Measurements from ENCODE around the gene CPN2.
A peak's percentile ranks its signal among the peaks of the same experiment; 100 is the strongest.

Gene CPN2

DNA sequence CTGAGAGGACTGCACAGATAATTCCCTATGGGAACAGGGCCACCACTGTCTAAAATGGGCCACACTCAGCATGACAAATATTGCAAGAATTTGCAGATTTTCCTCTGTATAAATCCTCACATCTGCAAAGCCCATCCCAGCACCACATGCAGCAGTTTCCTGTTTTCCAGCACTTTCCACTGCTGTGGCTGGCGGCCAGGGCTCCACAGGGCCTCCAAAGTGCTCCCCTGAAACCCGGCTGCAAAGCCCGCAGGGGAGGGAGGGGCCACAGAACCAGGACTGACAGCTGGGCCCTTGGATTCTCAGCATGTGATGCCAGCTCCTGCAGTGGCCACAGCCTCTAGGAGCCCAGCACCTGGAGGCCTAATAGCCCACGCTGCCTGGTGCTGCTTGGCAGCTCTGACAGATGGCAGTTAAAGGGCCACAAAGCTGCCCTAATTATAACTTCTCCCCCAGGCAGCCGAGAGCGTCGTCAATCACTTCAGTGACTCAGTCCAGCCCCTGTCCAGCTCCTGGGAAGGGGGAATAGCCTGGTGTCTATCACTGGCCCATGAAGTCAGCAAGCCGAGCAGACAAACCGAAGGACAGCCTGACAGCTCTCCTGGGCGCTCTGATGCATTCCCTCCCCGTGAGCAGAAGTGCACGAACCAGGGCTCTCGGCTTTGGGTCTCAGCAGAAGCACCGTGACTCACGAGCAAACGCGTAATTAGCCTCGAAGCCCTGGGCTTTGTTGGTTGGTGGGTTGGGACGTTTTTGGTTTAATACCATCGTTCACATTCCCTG, 13.7 kb upstream of the CPN2 start:
- DNase-seq (ENCODE audit: insufficient read length, low spot score) (no peak), FAIRE-seq (no peak)

DNA sequence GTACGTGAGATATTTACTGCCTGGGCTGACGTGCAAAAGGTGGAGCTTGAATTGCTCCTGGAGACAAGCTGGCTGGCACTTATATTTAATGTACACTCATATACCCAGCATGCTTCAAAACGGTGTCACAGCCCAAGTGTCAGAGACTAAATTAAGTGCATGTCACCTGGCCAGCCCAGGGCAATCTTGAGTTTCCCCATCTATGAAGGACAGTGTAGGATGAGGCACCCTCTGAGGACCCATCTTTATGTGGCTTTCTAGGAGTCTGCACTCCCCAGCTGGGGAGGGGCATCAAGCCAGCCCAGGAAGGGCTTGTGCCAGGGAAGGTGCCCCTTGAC, 13.2 kb upstream of the CPN2 start:
- no peak for DNase-seq (ENCODE audit: insufficient read length, low spot score)
- FAIRE-seq, result no peak
- TF ChIP-seq TAF1 (IDR thresholded peaks at IDR 0.05; ENCODE audit: low read depth, low read length) (no peak), POU2F2 (IDR thresholded peaks at IDR 0.05; ENCODE audit: low read depth, low read length) (no peak), POLR2A (IDR thresholded peaks at IDR 0.05; ENCODE audit: low read depth, low read length) (no peak)

More for the DNA sequence above, 13.7 kb upstream of the CPN2 start:
- no peak for TF ChIP-seq POLR2A (IDR thresholded peaks at IDR 0.05; ENCODE audit: low read depth, low read length)
- TF ChIP-seq POU2F2 (IDR thresholded peaks at IDR 0.05; ENCODE audit: low read depth, low read length), result no peak
- TF ChIP-seq PAX5 (IDR thresholded peaks at IDR 0.05; ENCODE audit: insufficient read depth, low read length, severe bottlenecking), result no peak
- TF ChIP-seq POLR2AphosphoS5 (IDR thresholded peaks at IDR 0.05; ENCODE audit: low read depth, low read length), result no peak
- no peak for TF ChIP-seq TAF1 (IDR thresholded peaks at IDR 0.05; ENCODE audit: low read depth, low read length)
- TF ChIP-seq SPI1 (IDR thresholded peaks at IDR 0.05; ENCODE audit: low read depth, low read length), result no peak

DNA sequence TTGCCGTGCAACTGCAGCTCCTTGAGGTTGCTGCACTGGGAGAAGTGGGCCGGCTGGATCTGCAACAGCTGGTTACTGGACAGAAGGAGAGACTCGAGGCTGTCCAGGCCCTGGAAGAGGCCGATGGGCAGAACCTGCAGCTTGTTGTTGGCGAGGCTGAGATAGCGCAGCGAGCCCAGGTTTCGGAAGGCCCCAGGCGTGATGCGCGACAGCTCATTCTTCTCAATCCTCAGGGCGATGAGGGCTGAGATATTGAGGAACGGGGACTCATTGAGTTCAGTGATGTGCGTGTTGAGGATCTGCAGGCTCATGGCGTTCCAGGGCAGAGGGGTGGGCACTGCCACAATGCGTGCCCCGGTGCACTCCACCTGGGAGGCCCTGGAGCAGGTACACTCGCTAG, 9.4 kb upstream of the CPN2 start:
- no peak for DNase-seq (ENCODE audit: insufficient read length, low spot score)
- no peak for FAIRE-seq
- TF ChIP-seq POLR2A (IDR thresholded peaks at IDR 0.05; ENCODE audit: low read depth, low read length) (no peak), PAX5 (IDR thresholded peaks at IDR 0.05; ENCODE audit: insufficient read depth, low read length, severe bottlenecking) (no peak), POU2F2 (IDR thresholded peaks at IDR 0.05; ENCODE audit: low read depth, low read length) (no peak), TAF1 (IDR thresholded peaks at IDR 0.05; ENCODE audit: low read depth, low read length) (no peak)

DNA sequence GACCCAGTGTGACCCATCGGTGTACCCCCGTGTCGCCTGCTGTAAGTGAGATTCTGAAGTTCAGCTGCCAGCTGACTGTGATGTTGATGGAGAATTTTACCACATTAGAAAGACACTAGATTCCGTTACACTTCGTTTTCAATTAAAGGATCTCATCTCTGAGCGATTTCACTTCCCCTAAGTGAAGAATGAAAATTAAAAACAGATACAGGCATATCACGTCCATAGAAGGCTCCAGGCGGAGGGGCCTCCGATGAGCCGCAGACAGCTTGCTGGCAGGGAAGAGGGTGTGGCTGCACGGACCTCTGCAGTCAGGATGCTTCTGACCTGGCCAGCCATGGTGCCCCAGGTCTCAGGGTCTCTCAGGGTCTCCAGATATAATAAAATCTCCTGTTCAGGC, 6.6 kb upstream of the CPN2 start:
- DNase-seq (ENCODE audit: insufficient read length, low spot score) (no peak), FAIRE-seq (no peak)
- TF ChIP-seq SPI1 (IDR thresholded peaks at IDR 0.05; ENCODE audit: low read depth, low read length), result no peak
- TF ChIP-seq PAX5 (IDR thresholded peaks at IDR 0.05; ENCODE audit: insufficient read depth, low read length, severe bottlenecking), result no peak
- no peak for TF ChIP-seq POLR2AphosphoS5 (IDR thresholded peaks at IDR 0.05; ENCODE audit: low read depth, low read length)
- TF ChIP-seq POLR2A (IDR thresholded peaks at IDR 0.05; ENCODE audit: low read depth, low read length), result no peak
- TF ChIP-seq POU2F2 (IDR thresholded peaks at IDR 0.05; ENCODE audit: low read depth, low read length), result no peak
- TF ChIP-seq TAF1 (IDR thresholded peaks at IDR 0.05; ENCODE audit: low read depth, low read length), result no peak

DNA sequence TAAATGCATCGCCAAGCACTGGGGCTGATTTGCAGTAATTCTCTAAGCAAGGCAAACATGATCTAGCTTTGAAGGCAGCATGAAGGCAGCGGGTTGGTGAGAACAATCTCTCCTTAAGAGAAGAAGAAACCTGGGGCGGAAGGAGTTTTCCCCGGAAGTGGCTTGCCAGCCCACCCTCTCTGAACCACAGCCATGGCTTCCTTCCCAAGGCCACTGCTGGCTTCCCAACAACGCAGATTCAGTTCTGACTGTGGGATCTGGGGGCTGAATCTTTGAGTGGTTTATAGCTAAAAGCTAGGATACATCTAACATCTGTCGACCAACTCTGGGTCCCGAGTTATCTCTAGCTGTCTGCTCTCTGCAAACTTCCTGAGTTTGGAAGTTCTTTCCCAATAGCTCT, 4.3 kb upstream of the CPN2 start:
- no peak for FAIRE-seq
- DNase-seq (ENCODE audit: insufficient read length, low spot score), result no peak
- TF ChIP-seq POLR2AphosphoS5 (IDR thresholded peaks at IDR 0.05; ENCODE audit: low read depth, low read length), result no peak
- TF ChIP-seq POLR2A (IDR thresholded peaks at IDR 0.05; ENCODE audit: low read depth, low read length), result no peak
- TF ChIP-seq POU2F2 (IDR thresholded peaks at IDR 0.05; ENCODE audit: low read depth, low read length), result no peak
- no peak for TF ChIP-seq TAF1 (IDR thresholded peaks at IDR 0.05; ENCODE audit: low read depth, low read length)
- TF ChIP-seq SPI1 (IDR thresholded peaks at IDR 0.05; ENCODE audit: low read depth, low read length), result no peak
- TF ChIP-seq PAX5 (IDR thresholded peaks at IDR 0.05; ENCODE audit: insufficient read depth, low read length, severe bottlenecking), result no peak

DNA sequence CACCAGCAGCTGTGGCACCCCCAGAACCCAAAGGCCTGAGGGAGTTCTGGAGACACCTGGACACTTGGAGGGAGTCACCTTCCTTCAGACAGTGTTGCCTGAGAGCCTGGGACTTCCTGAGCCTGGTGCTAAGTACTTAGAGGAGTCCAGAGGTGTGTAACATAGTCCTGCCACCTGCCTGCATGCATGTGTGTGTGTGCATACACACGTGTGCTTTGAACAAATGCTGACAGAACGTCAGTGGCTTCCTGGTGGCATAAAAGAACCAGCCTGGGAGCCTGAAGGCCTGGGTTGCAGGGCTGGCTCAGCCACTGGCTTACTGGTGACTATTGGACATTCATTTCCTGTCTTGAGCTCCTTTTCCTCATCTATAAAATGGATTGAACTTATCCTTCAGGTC, 3.2 kb upstream of the CPN2 start:
- no peak for DNase-seq (ENCODE audit: insufficient read length, low spot score)
- no peak for FAIRE-seq

DNA sequence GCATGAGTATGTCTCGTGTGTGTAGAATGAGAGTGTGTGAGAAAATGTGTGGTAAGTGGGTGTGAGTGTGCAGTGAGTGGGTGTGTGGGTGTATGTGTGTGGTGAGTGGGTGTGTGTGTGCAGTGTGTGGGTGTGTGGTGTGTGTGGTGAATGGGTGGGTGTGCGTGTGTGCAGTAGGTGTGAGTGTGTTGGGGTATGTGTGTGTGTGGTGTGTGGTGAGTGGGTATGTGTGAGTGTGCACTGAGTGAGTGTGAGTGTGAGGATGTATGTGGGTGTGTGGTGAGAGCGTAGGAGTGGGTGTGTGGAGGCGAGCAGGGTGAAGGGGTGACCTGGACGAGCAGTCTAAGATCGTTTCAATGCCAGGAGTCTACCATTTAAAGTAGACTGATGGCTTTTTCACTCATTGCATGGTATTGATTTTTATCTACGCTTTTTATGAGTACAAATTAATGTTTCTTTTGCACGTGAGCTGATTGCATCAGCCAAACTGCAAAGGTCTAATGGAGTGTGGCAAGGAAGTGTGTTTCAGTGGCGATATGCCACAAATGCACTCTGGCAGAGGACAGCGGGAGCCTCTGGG, 1.6 kb upstream of the CPN2 start:
- no peak for DNase-seq (ENCODE audit: insufficient read length, low spot score)
- TF ChIP-seq TAF1 (IDR thresholded peaks at IDR 0.05; ENCODE audit: low read depth, low read length) (no peak), POU2F2 (IDR thresholded peaks at IDR 0.05; ENCODE audit: low read depth, low read length) (no peak), PAX5 (IDR thresholded peaks at IDR 0.05; ENCODE audit: insufficient read depth, low read length, severe bottlenecking) (no peak), SPI1 (IDR thresholded peaks at IDR 0.05; ENCODE audit: low read depth, low read length) (no peak)
- no peak for FAIRE-seq

More for the DNA sequence above, 3.2 kb upstream of the CPN2 start:
- TF ChIP-seq POLR2A (IDR thresholded peaks at IDR 0.05; ENCODE audit: low read depth, low read length), result no peak
- no peak for TF ChIP-seq POLR2AphosphoS5 (IDR thresholded peaks at IDR 0.05; ENCODE audit: low read depth, low read length)
- no peak for TF ChIP-seq PAX5 (IDR thresholded peaks at IDR 0.05; ENCODE audit: insufficient read depth, low read length, severe bottlenecking)
- TF ChIP-seq POU2F2 (IDR thresholded peaks at IDR 0.05; ENCODE audit: low read depth, low read length), result no peak
- no peak for TF ChIP-seq SPI1 (IDR thresholded peaks at IDR 0.05; ENCODE audit: low read depth, low read length)
- no peak for TF ChIP-seq TAF1 (IDR thresholded peaks at IDR 0.05; ENCODE audit: low read depth, low read length)

DNA sequence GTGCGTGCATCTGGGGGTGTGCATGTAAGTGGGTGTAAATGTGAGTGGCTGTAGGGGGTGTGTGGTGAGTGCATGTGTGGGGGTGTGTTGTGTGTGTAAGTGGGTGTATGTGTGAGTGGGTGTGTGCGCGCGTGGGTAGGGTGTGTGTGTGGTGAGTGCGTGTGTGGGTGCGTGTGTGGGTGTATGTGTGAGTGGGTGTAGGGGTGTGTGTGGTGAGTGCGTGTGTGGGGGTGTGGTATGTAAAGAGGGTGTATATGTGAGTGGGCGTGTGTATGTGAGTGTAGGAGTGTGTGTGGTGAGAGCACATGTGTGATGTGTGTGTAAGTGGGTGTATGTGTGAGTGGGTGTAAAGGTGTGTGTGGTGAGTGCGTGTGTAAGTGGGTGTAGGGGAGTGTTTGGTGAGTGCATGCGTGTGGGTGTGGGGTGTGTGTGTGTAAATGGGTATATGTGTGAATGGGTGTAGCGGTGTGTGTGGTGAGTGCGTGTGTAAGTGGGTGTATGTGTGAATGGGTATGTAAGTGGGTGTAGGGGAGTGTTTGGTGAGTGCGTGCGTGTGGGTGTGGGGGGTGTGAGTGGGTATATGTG, 916 bp upstream of the CPN2 start:
- TF ChIP-seq TAF1 (IDR thresholded peaks at IDR 0.05; ENCODE audit: low read depth, low read length), result no peak
- TF ChIP-seq POU2F2 (IDR thresholded peaks at IDR 0.05; ENCODE audit: low read depth, low read length), result no peak
- TF ChIP-seq SPI1 (IDR thresholded peaks at IDR 0.05; ENCODE audit: low read depth, low read length), result no peak
- no peak for TF ChIP-seq PAX5 (IDR thresholded peaks at IDR 0.05; ENCODE audit: insufficient read depth, low read length, severe bottlenecking)
- no peak for TF ChIP-seq POLR2A (IDR thresholded peaks at IDR 0.05; ENCODE audit: low read depth, low read length)
- TF ChIP-seq POLR2AphosphoS5 (IDR thresholded peaks at IDR 0.05; ENCODE audit: low read depth, low read length), result no peak
- DNase-seq (ENCODE audit: insufficient read length, low spot score) (no peak), FAIRE-seq (peak; percentile 74)

DNA sequence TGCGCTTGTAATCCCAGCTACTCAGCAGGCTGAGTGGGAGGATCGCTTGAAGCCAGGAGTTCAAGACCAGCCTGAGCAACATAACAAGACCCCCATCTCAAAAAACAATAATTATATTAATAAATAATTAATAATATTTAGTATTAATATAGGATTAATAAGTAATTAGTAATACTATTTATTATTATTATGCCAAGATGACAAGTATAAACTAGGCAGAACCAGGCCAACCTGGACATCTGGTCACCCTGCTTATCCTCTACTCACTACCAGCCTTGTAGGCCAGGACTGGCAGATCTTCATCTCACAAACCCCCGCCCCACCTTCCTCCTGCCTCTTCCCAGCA, 429 bp downstream of the CPN2 start:
- FAIRE-seq (no peak), DNase-seq (ENCODE audit: insufficient read length, low spot score) (no peak)
- no peak for TF ChIP-seq POLR2A (IDR thresholded peaks at IDR 0.05; ENCODE audit: low read depth, low read length)
- no peak for TF ChIP-seq POU2F2 (IDR thresholded peaks at IDR 0.05; ENCODE audit: low read depth, low read length)
- no peak for TF ChIP-seq SPI1 (IDR thresholded peaks at IDR 0.05; ENCODE audit: low read depth, low read length)
- TF ChIP-seq TAF1 (IDR thresholded peaks at IDR 0.05; ENCODE audit: low read depth, low read length), result no peak
- TF ChIP-seq PAX5 (IDR thresholded peaks at IDR 0.05; ENCODE audit: insufficient read depth, low read length, severe bottlenecking), result no peak
- no peak for TF ChIP-seq POLR2AphosphoS5 (IDR thresholded peaks at IDR 0.05; ENCODE audit: low read depth, low read length)
